Measurements from ENCODE around the gene ACAA2.
A peak's percentile ranks its signal among the peaks of the same experiment; 100 is the strongest.

ACAA2 gene

GRCh38 chr18:49766646-49767045, 46.7 kb downstream of the ACAA2 start:
- no peak for DNase-seq (ENCODE audit: low spot score)

- DNase-seq (ENCODE audit: low spot score), result peak; percentile 35
Measured at GRCh38 chr18:49764032-49764431, 49.3 kb downstream of the ACAA2 start.

- no peak for DNase-seq (ENCODE audit: low spot score)
Measured at GRCh38 chr18:49763590-49763989, 49.7 kb downstream of the ACAA2 start.

- no peak for DNase-seq (ENCODE audit: low spot score)
Measured at GRCh38 chr18:49762191-49763077, 50.9 kb downstream of the ACAA2 start.

GRCh38 chr18:49761771-49762170, 51.6 kb downstream of the ACAA2 start:
- no peak for DNase-seq (ENCODE audit: low spot score)

- no peak for DNase-seq (ENCODE audit: low spot score)
Measured at GRCh38 chr18:49758263-49758610, 55.1 kb downstream of the ACAA2 start.

GRCh38 chr18:49757513-49758262, 55.6 kb downstream of the ACAA2 start:
- DNase-seq (ENCODE audit: low spot score), result no peak

- DNase-seq (ENCODE audit: low spot score), result no peak
Measured at GRCh38 chr18:49756671-49757362, 56.5 kb downstream of the ACAA2 start.

GRCh38 chr18:49756135-49756534, 57.2 kb downstream of the ACAA2 start:
- DNase-seq (ENCODE audit: low spot score), result no peak

- DNase-seq (ENCODE audit: low spot score), result no peak
Measured at GRCh38 chr18:49755489-49755888, 57.8 kb downstream of the ACAA2 start.

- no peak for DNase-seq (ENCODE audit: low spot score)
Measured at GRCh38 chr18:49754866-49755265, 58.5 kb downstream of the ACAA2 start.

- DNase-seq (ENCODE audit: low spot score), result no peak
Measured at GRCh38 chr18:49753643-49754042, 59.7 kb downstream of the ACAA2 start.

- no peak for DNase-seq (ENCODE audit: low spot score)
Measured at GRCh38 chr18:49752095-49752457, 61.3 kb downstream of the ACAA2 start.

GRCh38 chr18:49751427-49752094, 61.8 kb downstream of the ACAA2 start:
- no peak for DNase-seq (ENCODE audit: low spot score)

GRCh38 chr18:49749563-49749962, 63.8 kb downstream of the ACAA2 start:
- no peak for DNase-seq (ENCODE audit: low spot score)

- no peak for DNase-seq (ENCODE audit: low spot score)
Measured at GRCh38 chr18:49747876-49748275, 65.5 kb downstream of the ACAA2 start.

GRCh38 chr18:49745045-49746014, 68.0 kb downstream of the ACAA2 start:
- no peak for DNase-seq (ENCODE audit: low spot score)

GRCh38 chr18:49744376-49745008, 68.8 kb downstream of the ACAA2 start:
- DNase-seq (ENCODE audit: low spot score), result no peak

GRCh38 chr18:49743117-49743567, 70.2 kb downstream of the ACAA2 start:
- no peak for DNase-seq (ENCODE audit: low spot score)

GRCh38 chr18:49742316-49743116, 70.8 kb downstream of the ACAA2 start:
- DNase-seq (ENCODE audit: low spot score), result no peak

All from AG08396 (cell line).